HepG2 (cell line): ENCODE data around the gene INSRR. TPM values are rescaled to one million over a fixed set of nuclear protein-coding genes. Genes with fewer than 3 reads are reported as not detected.

ENCODE experiments used
- ADNP ChIP-seq: sonication (generic); formaldehyde crosslinking; IDR thresholded peaks from 2 replicates; pipeline ENCODE4 v1.4.0; 2020; ENCODE audit warnings: missing genetic modification reagents
- ELF3 ChIP-seq: IDR thresholded peaks from 2 replicates; pipeline ENCODE4 v1.6.1; 2016; ENCODE audit warnings: missing genetic modification reagents, missing compliant biosample characterization
- HBP1 ChIP-seq: IDR thresholded peaks from 2 replicates; pipeline ENCODE4 v1.6.1; 2016; ENCODE audit warnings: low read depth, control low read depth
- HOMEZ ChIP-seq: IDR thresholded peaks from 2 replicates; pipeline ENCODE4 v1.6.1; 2016; ENCODE audit warnings: low read depth
- KAT8 ChIP-seq: IDR thresholded peaks from 2 replicates; pipeline ENCODE4 v1.6.1; 2016; ENCODE audit warnings: missing genetic modification reagents, missing compliant biosample characterization
- POLR2AphosphoS2 ChIP-seq: IDR thresholded peaks from 2 replicates; pipeline ENCODE4 v1.6.1; 2011; ENCODE audit warnings: low read depth, low read length, improper control_type of control experiment
- PRDM10 ChIP-seq: sonication (generic); formaldehyde crosslinking; IDR thresholded peaks from 2 replicates; pipeline ENCODE4 v1.4.0; 2020; ENCODE audit warnings: low read depth, missing genetic modification reagents
- REPIN1 ChIP-seq: sonication (generic); formaldehyde crosslinking; IDR thresholded peaks from 2 replicates; pipeline ENCODE4 v1.8.0; 2022; ENCODE audit warnings: missing genetic modification reagents, low read depth, mild to moderate bottlenecking, borderline replicate concordance
- SMC3 ChIP-seq: IDR thresholded peaks from 2 replicates; pipeline ENCODE4 v1.6.1; 2011; ENCODE audit warnings: low read length, improper control_type of control experiment
- STAG1 ChIP-seq: sonication (generic); formaldehyde crosslinking; IDR thresholded peaks from 2 replicates; pipeline ENCODE4 v1.4.0; 2020; ENCODE audit warnings: missing genetic modification reagents
- THAP11 ChIP-seq: IDR thresholded peaks from 2 replicates; pipeline ENCODE4 v1.6.1; 2016; ENCODE audit warnings: missing biosample characterization, missing genetic modification reagents
- WIZ ChIP-seq: sonication (generic); formaldehyde crosslinking; IDR thresholded peaks from 2 replicates; pipeline ENCODE4 v1.5.1; 2020; ENCODE audit warnings: mild to moderate bottlenecking, missing genetic modification reagents
- XRCC5 ChIP-seq: fragments of 200-400 bp; formaldehyde crosslinking; optimal IDR thresholded peaks from 2 replicates; pipeline ENCODE3; 2017; ENCODE audit warnings: mild to moderate bottlenecking, low read length
- ZNF124 ChIP-seq: sonication (generic); formaldehyde crosslinking; IDR thresholded peaks from 2 replicates; pipeline ENCODE4 v1.4.0; 2020; ENCODE audit warnings: missing genetic modification reagents
- ZNF556 ChIP-seq: sonication (generic); formaldehyde crosslinking; IDR thresholded peaks from 2 replicates; pipeline ENCODE4 v1.4.0; 2020; ENCODE audit warnings: mild to moderate bottlenecking, missing genetic modification reagents, borderline replicate concordance
- ZNF574 ChIP-seq: sonication (generic); formaldehyde crosslinking; IDR thresholded peaks from 2 replicates; pipeline ENCODE4 v1.4.0; 2020; ENCODE audit warnings: missing genetic modification reagents
- polyA plus RNA-seq, 8 experiments: library from polyadenylated mRNA; depleted of rRNA in 3 of 8; stranded (reverse) in 7 of 8; unstranded in 1 of 8; fragments of >200 nt; fragmentation: Illumina TruSeq in 4 of 8; extraction: Trizol in 4 of 8; gene quantifications; 2 replicates each; pipeline versions ENCODE4 v1.2.1 to v1.2.3, GENCODE V29; 2011 to 2016; ENCODE audit warnings: low read depth in 4 of 8, missing spikeins in 1 of 8, mixed read lengths in 1 of 8; ENCODE audit not compliant: insufficient read depth in 1 of 8
- total RNA-seq, 5 experiments: library from RNA; depleted of rRNA; stranded (reverse); fragments of >200 nt; fragmentation: Illumina TruSeq; extraction: Trizol; gene quantifications; 2 replicates each; pipeline ENCODE4 v1.2.3, GENCODE V29; 2016; ENCODE audit warnings: low read depth in 1 of 5

INSRR gene
- total and polyA plus RNA-seq, 2 of the 13 experiments (the other 11 are each of a cell fraction or from before 2014, with no cell fraction given) = not detected

GRCh38 chr1:156889802-156890580 is 31.1 kb upstream of the INSRR start (continued):
- 0 out of 2 replicates have a peak, but pooled peaks have one; percentile 49 for TF ChIP-seq PRDM10 (CRISPR knock-in tag)
- peak; percentile 98 for TF ChIP-seq ZNF574 (CRISPR knock-in tag)
- peak; percentile 18; the same call in 1 of the 2 replicates for TF ChIP-seq KAT8 (CRISPR knock-in tag)
- peak; percentile 41; the same call in 1 of the 2 replicates for TF ChIP-seq THAP11
- 0 out of 2 replicates have a peak, but pooled peaks have one; percentile 16 for TF ChIP-seq HBP1 (CRISPR knock-in tag)
- TF ChIP-seq ADNP (CRISPR knock-in tag) = no peak
- peak; percentile 64 for TF ChIP-seq XRCC5
- no peak for TF ChIP-seq POLR2AphosphoS2
- no peak for TF ChIP-seq REPIN1 (CRISPR knock-in tag)
- TF ChIP-seq HOMEZ (CRISPR knock-in tag) = no peak
- TF ChIP-seq STAG1 (CRISPR knock-in tag) = peak; percentile 83
- TF ChIP-seq ZNF124 (CRISPR knock-in tag) = 0 out of 2 replicates have a peak, but pooled peaks have one; percentile 48
- TF ChIP-seq SMC3 = peak; percentile 82
- no peak for TF ChIP-seq ZNF556 (CRISPR knock-in tag)
- TF ChIP-seq ELF3 (CRISPR knock-in tag) = 0 out of 2 replicates have a peak, but pooled peaks have one; percentile 23
- TF ChIP-seq WIZ (CRISPR knock-in tag) = no peak
